Sciatic nerve (tissue), 2 donors: Measurements from ENCODE around the gene UBE2N. TPM values are rescaled to one million over a fixed set of nuclear protein-coding genes. Genes with fewer than 3 reads are reported as not detected.

Experiments used
- ATAC-seq: fragments of 200-7000 bp; cut with Tn5 transposase; one replicate; pipeline ENCODE4 v1.9.1; 2020; ENCODE audit warnings: mild to moderate bottlenecking, moderate library complexity
- DNase-seq: peaks from one replicate; pipeline ENCODE4 v3.0.0-alpha.2; 2020; ENCODE audit warnings: low spot score
- intact Hi-C: fragments of 100-400 bp; cut with DNase I; formaldehyde crosslinking; loops from one replicate; pipeline ENCODE4 v1.14.2; 2022
- total RNA-seq: library from RNA; stranded (reverse); fragmentation: NEBNext Ultra II Directional; extraction: Animal tissue kit (Norgen Biotek cat#: 25700); gene quantifications from one replicate; pipeline ENCODE4 v1.2.1, GENCODE V29; 2021
- donor health status: DM: no; HTN: no; CAD: no.
- donor health status: DM: no; HTN: no; CAD: no.

The UBE2N gene
- total RNA-seq, 1 donor from 2014 or later = 58.4 TPM

DNA sequence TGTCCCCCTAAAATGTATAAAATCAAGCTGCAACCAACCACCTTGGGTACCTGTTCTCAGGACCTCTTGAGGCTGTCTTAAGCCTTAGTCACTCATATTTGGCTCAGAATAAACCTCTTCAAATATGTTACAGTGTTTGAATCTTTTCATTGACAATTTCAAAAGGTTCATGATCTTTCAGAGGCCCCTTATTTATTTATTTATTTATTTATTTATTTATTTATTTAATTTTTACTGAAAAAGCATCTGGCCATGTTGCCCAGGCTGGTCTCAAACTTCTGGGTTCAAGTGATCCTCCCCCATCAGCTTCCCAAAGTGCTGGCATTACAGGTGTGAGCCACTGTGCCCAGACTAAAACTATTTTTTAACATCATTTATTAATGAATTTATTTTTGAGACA is 72.2 kb downstream of the UBE2N start:
- intact Hi-C loops = no loop called here
- DNase-seq = no peak
- ATAC-seq = no peak

DNA sequence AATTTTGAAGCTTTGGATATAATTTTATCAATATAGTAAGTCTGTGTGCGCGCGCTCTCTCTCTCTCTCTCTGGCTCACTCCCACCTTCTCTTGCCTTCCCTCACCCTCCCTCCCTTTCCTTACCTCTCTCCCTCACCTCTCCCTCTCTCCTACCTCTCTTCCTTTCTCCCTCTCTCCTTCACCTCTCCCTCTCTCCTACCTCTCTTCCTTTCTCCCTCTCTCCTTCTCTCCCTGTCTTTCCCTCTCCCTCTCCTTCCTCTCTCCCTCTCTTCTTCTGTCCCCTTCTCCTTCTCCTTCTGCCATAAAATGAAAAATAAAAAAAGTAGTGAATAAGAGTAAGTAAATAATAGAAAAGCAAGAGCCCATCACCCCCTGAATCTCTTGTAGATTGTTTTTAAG is 73.0 kb downstream of the UBE2N start:
- no peak for ATAC-seq
- intact Hi-C loops = no loop called here

DNA sequence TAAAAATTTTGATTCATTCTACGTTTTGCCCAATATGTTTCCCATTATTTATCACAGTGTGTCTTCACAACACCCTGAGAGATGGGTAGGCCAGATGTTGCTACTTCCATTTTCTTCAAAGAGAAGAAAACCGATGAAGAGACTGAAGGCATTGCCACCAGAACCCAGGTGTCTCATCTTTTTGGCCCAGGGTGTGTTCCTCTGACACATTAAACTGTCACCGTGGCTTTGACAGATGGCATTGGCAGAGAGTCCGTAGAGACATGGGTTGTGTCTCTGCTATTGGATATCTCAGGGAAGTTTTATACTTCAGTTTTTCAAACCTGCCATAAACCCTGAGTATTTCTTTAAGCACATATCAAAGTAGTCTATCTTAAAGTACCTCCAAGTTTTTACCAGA is 75.3 kb downstream of the UBE2N start:
- intact Hi-C loops = no loop called here
- ATAC-seq = no peak

More for the DNA sequence above, 73.0 kb downstream of the UBE2N start:
- DNase-seq = no peak

DNA sequence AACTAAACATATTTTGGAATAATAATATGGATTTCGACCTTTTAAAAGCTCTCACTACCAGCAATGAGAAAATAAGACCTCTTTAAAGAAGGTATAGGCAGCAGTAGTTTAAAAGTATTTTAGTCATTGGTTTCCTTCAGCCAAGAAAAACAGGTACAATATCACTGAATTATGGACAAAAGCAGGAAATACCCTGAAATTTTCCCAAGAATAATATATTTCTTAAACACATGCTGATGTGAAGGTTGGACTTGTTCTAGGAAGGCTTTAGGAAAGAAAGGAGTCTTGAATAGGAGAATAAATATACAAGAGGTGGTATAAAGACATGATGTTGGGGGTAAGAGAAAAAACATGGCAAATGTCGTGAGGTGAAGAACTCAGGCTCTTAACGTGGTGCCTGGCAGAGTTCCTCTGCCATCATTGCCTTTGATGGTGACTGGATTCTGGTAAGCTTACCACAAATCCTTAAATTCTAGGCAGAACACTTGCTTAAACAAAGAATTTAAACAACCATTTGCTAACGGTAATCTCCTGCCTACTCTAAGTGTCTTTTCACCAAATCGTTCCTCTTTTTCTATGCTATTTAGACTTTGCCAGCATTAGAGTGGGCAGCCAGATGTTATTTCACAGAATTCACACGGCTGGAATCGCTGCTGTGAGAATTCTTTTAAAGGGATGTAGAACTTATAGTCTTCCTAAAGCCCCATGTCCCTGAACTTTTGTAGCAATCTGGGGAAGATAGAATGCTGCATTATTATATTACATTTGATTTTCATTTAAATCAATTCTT is 75.9 kb downstream of the UBE2N start:
- ATAC-seq (no peak), DNase-seq (no peak)
- intact Hi-C loops = no loop called here

More for the DNA sequence above, 75.3 kb downstream of the UBE2N start:
- DNase-seq = no peak

DNA sequence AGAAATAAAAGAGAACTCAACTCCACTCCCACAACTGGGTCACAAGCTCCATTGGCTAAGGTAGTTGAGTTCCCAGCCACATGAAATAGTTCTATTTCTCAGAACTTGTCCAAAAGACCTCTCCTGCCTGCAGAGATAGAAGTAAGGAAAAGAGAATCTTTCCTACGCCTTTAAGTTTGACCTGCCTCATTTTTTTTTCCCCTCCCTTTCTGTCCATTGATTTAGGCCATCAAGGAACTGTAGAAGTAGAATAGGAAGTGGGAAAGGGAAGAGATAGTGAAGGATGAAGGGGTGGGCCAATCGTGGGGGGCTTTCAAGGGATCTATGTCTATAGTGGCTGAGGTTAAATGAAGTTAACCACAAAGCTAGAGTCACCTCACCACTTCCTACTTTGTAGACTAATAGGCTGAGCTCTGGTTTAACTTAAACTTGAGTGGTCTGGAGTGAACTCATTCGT is 77.9 kb downstream of the UBE2N start:
- intact Hi-C loops = no loop called here
- no peak for ATAC-seq

DNA sequence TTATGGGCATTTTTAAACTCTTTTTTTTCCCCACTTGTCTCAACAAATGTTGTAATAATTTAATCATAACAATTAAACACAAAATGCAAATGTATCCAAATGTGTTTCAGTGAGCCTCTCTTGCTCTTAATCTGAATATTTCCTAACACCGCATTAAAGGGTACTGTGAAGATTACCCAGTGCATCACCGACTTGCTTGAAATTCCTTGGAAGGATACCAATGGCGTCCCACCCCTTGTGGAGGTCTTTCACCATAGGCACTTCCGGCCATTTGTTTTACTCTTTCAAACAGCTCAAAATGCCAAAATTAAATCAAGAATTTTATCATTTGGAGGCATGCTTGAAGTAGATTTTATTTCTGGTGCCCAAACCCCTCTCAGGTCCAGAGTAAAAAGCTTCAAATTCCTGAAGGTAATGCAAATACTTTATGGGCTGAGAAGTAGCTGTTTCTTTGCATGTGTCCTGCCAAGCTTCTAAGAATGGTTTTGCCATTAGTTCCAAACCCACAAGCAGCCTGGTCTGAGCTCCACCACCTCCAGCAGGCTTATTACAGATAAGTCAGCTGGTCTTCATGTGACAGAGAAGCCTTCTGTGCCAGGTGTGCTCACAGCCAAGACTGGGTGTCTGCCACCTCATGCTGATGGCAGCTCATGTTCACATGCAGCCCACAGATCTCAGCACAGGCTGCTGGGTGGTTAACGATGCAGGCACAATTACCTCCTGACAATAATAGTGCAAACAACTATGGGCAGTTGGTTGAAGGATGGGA is 80.4 kb downstream of the UBE2N start:
- no peak for DNase-seq
- intact Hi-C loops = no loop called here
- peak; percentile 24 for ATAC-seq

More for the DNA sequence above, 77.9 kb downstream of the UBE2N start:
- DNase-seq = no peak

DNA sequence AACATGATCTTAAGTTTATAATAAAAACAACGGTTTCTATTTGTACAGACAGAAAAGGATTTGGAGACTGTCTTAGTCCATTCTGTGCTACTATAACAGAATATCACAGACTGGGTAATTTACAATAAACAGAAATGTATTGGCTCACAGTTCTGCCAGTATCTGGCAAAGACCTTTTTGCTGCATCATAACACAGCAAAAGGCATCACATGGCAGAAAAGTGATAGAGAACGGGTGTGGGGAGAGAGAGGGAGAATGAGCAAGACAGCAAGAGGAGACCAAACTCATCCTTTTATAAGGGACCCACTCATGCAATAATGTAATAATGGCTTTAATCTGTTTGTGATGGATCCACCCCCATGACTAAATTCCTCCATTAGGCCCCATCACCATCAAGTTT is 81.1 kb downstream of the UBE2N start:
- intact Hi-C loops = no loop called here
- DNase-seq (no peak), ATAC-seq (no peak)

DNA sequence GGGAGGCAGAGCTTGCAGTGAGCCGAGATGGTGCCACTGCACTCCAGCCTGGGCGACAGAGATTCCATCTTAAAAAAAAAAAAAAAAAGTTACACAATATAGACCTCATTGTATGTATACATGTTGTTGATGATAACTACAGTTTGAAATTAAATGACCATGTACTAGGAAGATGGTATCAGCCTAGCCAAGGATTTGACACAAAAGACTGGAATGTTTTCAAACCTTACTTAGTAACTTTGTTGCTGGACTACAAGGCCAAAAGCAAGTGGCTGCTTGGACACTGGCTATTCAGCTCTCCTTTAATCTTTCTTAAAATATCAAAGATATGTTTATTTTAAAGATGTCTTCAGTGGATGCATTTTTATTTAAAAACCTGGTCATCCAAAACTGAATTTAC is 82.9 kb downstream of the UBE2N start:
- DNase-seq (no peak), ATAC-seq (no peak)
- intact Hi-C loops = no loop called here

DNA sequence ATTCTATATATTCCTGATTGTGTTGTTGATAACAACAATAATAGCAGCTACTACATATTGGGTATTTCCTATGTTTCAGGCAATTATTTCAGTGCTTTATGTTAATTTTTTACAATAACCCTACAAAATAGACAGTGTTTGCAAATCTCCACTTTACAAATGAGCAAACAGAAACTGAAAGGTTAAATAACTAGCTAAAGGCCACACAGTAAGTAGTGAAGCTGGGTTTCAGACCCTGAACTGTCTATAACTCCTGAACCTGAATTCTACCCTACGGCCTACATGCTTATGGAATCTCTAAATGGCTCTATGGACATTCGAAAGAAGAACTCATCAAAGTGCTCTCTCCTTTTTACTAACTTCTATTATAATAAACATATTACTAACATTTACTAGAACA is 83.7 kb downstream of the UBE2N start:
- intact Hi-C loops = no loop called here
- no peak for ATAC-seq
- DNase-seq = no peak

DNA sequence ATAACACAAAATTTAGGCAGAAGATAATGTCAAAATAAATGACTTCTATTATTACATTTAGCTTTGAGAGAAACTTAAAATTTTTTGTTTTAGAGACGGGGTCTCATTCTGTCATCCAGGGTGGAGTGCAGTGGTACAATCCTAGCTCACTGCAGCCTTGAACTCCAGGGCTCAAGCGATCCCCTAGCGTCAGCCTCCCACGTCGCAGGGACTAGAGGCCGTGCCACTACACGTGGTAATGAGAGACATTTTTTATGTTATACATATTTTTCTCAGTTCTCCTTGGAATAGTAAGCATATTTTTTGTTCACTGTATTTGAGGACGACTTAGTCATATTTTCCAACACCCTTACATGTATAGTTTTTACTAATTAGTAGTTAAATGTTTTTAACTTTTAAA is 85.5 kb downstream of the UBE2N start:
- intact Hi-C loops = no loop called here
- no peak for ATAC-seq
- DNase-seq = no peak

Other genes starting within 250 kb of the UBE2N start
- 50.0 TPM for gene NUDT4, start 64.0 kb downstream of the UBE2N start, total RNA-seq
- 41.4 TPM for gene MRPL42, start 25.6 kb upstream of the UBE2N start, total RNA-seq
- 18.5 TPM for gene SOCS2, start 130.7 kb upstream of the UBE2N start, total RNA-seq
- 20.6 TPM for gene CRADD, start 235.4 kb upstream of the UBE2N start, total RNA-seq